ENCODE data around the gene PADI2.

DNA sequence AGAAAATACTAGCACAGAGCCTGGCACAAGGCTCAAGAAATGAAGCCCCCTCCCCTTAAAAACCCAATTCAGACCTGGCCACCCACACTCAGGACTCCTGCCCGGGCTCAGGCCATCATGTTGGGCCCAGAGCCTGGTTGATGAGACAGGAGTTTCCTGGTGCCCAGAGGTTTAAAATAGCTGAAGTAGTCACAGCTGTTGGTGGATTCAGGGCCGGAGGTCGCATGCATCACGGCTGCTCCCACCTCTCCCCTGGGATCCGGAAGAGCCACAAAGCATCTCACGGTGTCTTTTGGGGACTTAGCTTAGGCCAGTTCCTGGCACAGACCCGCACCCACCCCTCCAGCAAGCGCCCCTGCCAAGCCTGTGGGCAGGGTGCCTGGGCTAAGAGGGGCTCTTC is 2.6 kb upstream of the PADI2 start:
- TF ChIP-seq, protein P1, sequence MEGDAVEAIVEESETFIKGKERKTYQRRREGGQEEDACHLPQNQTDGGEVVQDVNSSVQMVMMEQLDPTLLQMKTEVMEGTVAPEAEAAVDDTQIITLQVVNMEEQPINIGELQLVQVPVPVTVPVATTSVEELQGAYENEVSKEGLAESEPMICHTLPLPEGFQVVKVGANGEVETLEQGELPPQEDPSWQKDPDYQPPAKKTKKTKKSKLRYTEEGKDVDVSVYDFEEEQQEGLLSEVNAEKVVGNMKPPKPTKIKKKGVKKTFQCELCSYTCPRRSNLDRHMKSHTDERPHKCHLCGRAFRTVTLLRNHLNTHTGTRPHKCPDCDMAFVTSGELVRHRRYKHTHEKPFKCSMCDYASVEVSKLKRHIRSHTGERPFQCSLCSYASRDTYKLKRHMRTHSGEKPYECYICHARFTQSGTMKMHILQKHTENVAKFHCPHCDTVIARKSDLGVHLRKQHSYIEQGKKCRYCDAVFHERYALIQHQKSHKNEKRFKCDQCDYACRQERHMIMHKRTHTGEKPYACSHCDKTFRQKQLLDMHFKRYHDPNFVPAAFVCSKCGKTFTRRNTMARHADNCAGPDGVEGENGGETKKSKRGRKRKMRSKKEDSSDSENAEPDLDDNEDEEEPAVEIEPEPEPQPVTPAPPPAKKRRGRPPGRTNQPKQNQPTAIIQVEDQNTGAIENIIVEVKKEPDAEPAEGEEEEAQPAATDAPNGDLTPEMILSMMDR (IDR thresholded peaks at IDR 0.05; ENCODE audit: extremely low read depth in 1 of 2, insufficient read depth in 1 of 2, low read depth in 1 of 2, low read length in 2 of 2), result no peak
- TF ChIP-seq POLR2A (IDR thresholded peaks at IDR 0.05; ENCODE audit: low read depth, low read length), result no peak
